Gastroesophageal sphincter (tissue), 3 donors: ENCODE measurements around the gene KAZN.

ENCODE experiments used
- EP300 ChIP-seq: sonication (generic); formaldehyde crosslinking; IDR thresholded peaks from one replicate; pipeline ENCODE4 v1.6.1; 2017; ENCODE audit warnings: antibody characterized with exemption, mild to moderate bottlenecking
- POLR2A ChIP-seq, 2 donors: fragments of 450-650 bp; IDR thresholded peaks; one replicate each; pipeline ENCODE4 v1.6.1; 2017; ENCODE audit warnings: antibody characterized with exemption in 2 of 2, mild to moderate bottlenecking in 2 of 2, moderate library complexity in 1 of 2
- POLR2AphosphoS5 ChIP-seq: sonication (generic); formaldehyde crosslinking; IDR thresholded peaks from one replicate; pipeline ENCODE4 v1.6.1; 2017; ENCODE audit warnings: antibody characterized with exemption
- TF ChIP-seq, protein P1 (sequence below), 4 experiments: fragments of 200-600 bp in 2 of 4; fragments of 450-650 bp in 2 of 4; sonication (generic) in 1 of 4; IDR thresholded peaks; one replicate each; pipeline ENCODE4 v1.5.1; 2017 to 2019; ENCODE audit warnings: antibody characterized with exemption in 4 of 4, mild to moderate bottlenecking in 2 of 4, moderate library complexity in 2 of 4

GRCh38 chr1:14710331-14710730 is 111.8 kb downstream of the KAZN start:
- TF ChIP-seq, protein P1, sequence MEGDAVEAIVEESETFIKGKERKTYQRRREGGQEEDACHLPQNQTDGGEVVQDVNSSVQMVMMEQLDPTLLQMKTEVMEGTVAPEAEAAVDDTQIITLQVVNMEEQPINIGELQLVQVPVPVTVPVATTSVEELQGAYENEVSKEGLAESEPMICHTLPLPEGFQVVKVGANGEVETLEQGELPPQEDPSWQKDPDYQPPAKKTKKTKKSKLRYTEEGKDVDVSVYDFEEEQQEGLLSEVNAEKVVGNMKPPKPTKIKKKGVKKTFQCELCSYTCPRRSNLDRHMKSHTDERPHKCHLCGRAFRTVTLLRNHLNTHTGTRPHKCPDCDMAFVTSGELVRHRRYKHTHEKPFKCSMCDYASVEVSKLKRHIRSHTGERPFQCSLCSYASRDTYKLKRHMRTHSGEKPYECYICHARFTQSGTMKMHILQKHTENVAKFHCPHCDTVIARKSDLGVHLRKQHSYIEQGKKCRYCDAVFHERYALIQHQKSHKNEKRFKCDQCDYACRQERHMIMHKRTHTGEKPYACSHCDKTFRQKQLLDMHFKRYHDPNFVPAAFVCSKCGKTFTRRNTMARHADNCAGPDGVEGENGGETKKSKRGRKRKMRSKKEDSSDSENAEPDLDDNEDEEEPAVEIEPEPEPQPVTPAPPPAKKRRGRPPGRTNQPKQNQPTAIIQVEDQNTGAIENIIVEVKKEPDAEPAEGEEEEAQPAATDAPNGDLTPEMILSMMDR (IDR thresholded peaks at IDR 0.05): no peak
- no peak for TF ChIP-seq EP300
- no peak for TF ChIP-seq POLR2AphosphoS5
- TF ChIP-seq POLR2A (IDR thresholded peaks at IDR 0.05): no peak
